Endometrial microvascular endothelial cells (primary cell): ENCODE measurements around the gene TMPRSS13. TPM values are rescaled to one million over a fixed set of nuclear protein-coding genes. Genes with fewer than 3 reads are reported as not detected.
"Not testable (repeated sequence)": the region's sequence is repeated elsewhere in the genome, so short reads cannot be mapped to it uniquely, and the experiment has no call there.

ENCODE experiments used
- in situ Hi-C: cut with HindIII; loops from 2 replicates; pipeline ENCODE4 v1.10.0; 2017; ENCODE audit warnings: low sequenced_read_pairs, low pct_unique_long_range_greater_than_20kb; ENCODE audit errors: inconsistent ontology term
- total RNA-seq: library from RNA; depleted of rRNA; stranded (reverse); fragments of >200 nt; gene quantifications from one replicate; pipeline ENCODE4 v1.2.3, GENCODE V29; 2015; ENCODE audit errors: inconsistent ontology term

Gene TMPRSS13
- total RNA-seq, 1 donor from 2014 or later: not detected

DNA sequence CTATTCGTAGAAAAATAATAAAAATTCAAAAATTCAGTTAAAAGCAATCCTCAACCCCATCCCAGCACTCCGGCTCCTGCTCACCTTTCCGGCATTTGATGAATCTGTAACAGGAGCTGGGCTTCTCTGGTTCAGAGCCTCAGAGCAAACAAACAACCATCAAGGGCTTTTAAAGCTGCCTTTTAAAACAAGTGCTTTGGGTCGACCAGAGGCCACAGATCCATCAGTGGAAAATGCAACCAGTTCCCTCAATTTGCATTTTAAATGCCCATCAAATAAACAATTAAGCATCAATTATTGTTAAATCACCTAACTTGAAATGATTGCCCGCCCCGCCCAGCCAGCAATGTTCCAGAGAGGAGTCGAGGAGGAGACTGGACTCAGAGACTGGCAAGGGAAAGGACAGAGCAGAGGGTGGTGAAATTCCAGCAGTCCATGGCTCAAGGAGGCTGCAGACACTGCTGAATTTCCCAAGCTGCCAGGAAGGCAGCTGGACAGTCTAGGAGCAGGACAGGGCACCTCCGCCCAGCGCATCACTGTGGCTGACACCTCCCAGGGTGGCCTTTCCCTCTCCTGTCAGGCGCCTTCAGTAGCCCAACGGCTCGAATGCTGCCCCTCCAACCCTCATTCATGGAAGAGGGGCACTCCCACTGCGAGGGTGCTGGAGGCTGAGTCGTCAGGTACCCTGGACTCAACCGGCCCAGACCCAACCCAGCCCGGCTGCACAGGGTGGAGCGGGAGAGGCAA is 60.2 kb downstream of the TMPRSS13 start:
- in situ Hi-C loops: no loop called here

GRCh38 chr11:117868088-117868487 is 61.1 kb downstream of the TMPRSS13 start:
- in situ Hi-C loops: no loop called here

- in situ Hi-C loops: no loop called here
Measured at GRCh38 chr11:117866526-117866925, 62.7 kb downstream of the TMPRSS13 start.

DNA sequence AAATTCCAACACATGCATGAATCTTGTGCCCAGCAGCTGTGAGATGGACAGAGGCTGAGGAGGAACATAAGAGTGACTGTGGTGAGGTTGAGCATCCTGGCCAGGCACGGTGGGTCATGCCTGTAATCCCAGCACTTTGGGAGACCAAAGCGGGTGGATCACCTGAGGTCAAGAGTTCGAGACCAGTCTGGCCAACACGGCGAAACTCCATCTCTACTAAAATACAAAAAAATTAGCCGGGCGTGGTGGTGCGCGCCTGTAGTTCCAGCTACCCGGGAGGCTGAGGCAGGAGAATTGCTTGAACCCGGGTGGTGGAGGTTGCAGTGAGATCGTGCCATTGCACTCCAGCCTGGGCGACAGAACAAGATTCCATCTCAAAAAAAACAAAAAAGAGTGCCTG is 63.7 kb downstream of the TMPRSS13 start:
- in situ Hi-C loops: not testable (repeated sequence)

DNA sequence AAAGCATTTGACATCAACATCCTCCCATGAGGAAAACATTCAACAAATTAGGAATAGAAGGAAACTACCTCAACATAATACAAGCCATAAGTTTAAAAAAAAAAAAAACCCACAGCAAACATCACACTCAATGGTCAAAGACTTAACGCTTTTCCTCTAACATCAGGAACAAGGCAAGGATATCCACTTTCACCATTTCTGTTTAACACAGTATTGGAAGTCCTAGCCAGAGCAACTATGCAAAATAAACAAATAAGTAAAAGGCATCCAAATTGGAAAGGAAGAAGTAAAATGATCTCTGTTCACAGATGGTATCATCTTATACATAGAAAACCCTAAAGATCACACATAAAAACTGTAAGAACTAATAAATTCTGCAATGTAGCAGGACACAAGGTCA is 65.8 kb downstream of the TMPRSS13 start:
- in situ Hi-C loops: no loop called here

DNA sequence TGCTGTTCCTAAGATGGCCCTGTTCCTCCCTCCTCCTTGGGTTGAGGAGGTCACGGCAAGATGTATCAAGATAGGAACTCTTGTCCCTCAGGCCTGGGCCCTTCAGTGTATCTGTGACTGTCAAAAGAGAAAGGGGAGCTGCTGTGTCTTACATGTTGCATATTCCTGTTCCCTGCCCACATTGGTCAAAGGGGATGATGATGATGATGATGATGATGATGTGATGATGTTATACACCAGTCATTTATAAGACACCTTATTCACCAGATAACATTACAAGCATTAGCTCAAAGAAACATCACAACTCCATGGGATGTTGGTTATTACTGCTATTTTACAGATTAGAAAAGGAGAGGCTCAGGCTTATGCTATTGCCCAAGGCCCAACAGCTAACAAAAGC is 66.4 kb downstream of the TMPRSS13 start:
- in situ Hi-C loops: no loop called here

GRCh38 chr11:117862019-117862725 is 67.0 kb downstream of the TMPRSS13 start:
- in situ Hi-C loops: no loop called here

- in situ Hi-C loops: no loop called here
Measured at GRCh38 chr11:117861151-117862018, 67.8 kb downstream of the TMPRSS13 start.

GRCh38 chr11:117860139-117860538 is 69.1 kb downstream of the TMPRSS13 start:
- in situ Hi-C loops: no loop called here

DNA sequence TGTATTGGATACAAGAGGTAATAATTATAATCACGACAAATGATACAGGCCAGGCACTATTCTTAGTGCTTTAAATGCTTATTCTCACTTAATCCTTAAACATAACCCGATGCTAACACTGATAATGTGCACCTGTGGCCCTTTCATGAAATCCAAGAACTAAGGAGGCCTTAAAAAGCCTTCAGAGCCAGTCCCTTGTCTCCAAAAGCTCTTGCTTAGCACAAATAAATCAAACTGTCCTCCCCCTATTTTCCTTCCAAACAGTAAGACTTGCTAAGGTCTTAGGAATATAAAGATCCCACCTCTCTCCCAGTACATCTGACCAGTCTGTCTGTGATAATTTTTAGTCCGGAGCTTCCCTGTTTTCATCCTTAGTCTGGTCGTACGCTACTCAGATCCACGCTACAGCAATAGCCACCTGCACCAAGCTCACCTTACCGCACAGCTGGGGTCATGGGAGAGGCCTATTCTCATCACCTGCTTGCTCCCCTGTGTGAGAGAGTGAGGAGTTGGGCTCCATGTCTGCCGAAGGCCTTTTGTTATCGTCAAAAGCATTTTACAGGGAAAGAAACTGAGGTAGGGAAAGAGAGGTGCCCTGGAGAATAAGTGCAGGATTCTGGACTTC is 69.6 kb downstream of the TMPRSS13 start:
- in situ Hi-C loops: no loop called here

GRCh38 chr11:117859061-117859460 is 70.1 kb downstream of the TMPRSS13 start:
- in situ Hi-C loops: no loop called here

DNA sequence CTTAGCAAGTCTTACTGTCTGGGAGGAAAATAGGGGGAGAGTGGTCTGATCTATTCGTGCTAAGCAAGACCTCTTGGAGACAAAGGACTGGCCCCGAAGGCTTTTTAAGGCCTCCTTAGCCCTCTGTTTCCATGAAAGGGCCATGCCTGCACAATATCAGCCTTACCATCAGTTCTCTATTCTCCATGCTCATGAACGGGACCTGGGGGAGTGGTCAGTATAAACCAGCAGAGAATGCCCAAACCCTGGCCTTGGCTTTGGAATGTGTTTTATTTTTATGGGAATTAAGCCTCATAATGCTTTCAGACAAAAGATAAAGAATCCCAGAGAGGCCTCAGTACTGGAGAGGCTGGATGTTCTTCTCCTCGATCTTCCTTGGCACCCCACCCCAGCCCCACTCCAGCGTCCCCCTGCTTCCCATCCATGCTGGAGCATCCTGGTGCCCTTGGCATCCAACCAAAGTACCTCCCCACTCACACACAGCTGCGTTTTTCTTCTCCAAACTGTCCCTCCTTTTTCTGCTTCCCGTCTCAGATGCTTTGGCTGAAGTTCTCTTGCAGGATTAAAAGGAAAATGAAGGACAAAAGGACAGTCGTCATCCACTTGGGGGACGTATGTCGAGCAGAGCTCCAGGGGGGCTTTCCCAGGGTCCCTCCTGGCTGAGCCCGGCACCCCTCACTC is 71.3 kb downstream of the TMPRSS13 start:
- in situ Hi-C loops: no loop called here

DNA sequence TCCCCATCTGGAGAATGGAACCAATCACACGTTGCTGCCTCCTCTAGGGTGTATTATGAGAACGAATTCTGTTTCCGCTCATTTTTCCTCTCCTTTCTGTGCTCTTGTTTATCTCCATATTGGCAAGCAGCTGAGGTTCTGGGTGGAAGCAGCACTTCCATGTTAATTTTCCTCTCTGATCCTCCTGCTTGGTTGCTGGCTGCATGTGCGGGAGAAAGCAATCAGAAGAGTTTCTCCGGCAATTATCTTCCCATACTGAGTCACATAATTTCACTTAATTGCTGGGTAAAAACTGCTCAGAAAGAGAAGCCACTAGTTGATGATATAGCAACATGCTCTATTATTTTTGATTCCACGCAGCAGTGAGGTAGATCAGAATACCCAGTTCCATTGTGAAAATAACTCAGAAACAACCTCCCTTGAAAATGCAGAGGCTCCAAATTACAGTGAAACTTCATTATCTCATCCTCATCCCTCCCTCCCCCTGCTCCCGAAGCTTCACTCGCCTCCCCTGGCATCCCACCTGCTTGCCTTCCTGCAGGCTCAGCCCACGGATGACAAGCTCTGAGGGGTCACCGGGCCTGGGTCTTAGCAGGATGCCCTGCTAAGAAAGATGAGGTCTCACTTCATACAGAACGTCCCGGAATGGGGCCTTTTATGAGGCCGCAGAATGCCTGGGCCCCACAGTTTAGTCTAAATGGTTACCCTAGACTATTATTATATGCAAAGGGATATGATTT is 73.1 kb downstream of the TMPRSS13 start:
- in situ Hi-C loops: no loop called here

- in situ Hi-C loops: no loop called here
Measured at GRCh38 chr11:117855186-117855845, 73.9 kb downstream of the TMPRSS13 start.

DNA sequence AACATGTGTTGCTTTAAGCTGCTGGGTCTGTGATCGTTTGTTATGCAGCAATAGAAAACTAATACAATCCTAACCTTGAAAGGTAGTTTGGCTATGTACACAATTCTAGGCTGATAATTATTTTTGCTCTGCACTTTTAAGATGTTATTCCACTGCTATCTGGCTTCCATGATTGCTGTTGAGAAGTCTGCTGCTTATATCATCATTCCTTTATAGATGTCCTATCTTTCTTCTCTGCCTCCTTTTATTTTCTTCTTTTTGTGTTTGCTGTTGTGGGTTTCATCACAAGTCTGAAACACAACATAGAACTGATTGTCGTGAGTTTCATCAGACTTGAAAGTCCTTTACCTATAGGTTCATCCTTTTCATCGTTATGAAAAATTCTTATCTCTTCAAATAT is 76.9 kb downstream of the TMPRSS13 start:
- in situ Hi-C loops: no loop called here

DNA sequence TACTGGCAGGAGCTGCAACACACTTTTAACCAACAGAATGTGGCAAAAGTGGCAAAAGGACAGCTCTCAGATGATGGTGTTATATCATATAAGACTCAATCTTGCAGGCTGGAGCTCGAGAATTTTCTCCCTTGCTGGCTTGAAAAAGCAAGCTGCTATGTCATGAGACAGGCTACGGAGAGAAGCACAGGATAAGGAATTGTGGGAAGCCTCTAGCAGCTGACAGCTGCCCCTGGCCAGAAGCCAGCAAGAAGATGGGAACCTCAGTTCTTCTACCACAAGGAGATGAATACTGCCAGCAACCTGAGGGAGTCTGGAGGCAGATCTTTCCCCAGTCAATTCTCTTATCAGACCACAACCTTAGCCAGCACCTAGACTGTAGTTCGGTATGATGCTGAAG is 77.3 kb downstream of the TMPRSS13 start:
- in situ Hi-C loops: no loop called here

DNA sequence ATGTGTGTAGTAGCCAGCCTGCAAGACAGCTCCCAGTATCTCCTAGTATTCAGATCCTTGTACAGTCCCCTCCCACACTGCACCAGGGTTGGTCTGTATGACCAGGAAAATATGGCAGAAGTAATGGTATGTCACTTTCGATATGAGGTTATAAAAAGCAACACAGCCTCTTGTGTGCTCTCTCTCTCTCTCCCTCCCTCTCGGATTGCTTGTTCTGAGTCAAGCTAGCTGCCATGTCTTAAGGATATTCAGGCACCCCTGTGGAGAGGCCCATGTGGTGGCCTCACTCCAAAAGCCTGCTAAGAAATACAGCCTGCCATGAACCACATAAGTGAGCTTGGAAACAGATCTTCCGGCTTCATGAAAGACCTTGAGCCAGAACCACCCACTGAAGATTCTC is 78.1 kb downstream of the TMPRSS13 start:
- in situ Hi-C loops: no loop called here
